Amniotic epithelial cell (primary cell): ENCODE measurements around the gene ERMP1.
"Not testable (repeated sequence)": the region's sequence is repeated elsewhere in the genome, so short reads cannot be mapped to it uniquely, and the experiment has no call there.

Experiments
- DNase-seq: peaks from one replicate; pipeline ENCODE4 v3.0.0-alpha.2; 2010; ENCODE audit warnings: low read depth

ERMP1 gene

GRCh38 chr9:5832538-5833529, at the start of gene ERMP1:
ERMP1 (minus strand) TSS chr9:5833117; CDS start chr9:5833027, 90 bp downstream.
- peak; percentile 75 for DNase-seq

- not testable (repeated sequence) for DNase-seq
Observed at GRCh38 chr9:5882244-5883012, 49.5 kb upstream of the ERMP1 start.

DNA sequence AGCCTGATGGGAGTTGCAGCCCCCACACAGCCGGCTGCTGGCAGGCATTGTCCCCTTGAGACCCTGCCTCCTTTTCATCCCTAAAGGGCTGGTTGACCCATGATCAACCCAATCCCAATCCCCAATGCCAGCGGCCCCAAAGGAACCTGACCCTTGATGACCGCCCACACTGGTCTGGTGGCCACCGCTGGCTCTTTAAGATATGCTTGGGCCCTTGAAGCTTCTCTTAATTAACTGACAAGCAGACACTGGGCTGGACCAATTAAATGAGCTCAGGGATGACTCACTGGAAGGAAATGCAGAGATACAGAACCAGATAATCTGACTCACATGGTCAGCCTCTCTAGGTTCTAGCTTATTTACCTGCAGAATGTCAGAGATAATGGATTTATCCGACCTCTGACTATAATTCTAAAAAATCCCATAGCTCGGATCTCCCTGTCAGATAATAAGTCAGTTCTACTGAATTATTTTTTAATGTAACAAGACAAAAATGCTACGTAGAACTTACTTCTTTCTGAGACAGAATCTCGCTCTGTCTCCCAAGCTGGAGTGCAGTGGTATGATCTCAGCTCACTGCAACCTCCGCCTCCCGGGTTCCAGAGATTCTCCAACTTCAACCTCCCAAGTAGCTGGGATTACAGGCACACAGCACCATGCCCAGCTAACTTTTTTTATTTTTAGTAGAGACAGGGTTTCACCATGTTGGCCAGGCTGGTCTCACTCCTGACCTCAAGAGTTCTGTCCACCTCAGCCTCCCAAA, 46.7 kb upstream of the ERMP1 start:
- peak; percentile 97 for DNase-seq

- DNase-seq, result no peak
Observed at GRCh38 chr9:5876711-5877110, 43.8 kb upstream of the ERMP1 start.

GRCh38 chr9:5876026-5876425, 43.1 kb upstream of the ERMP1 start:
- DNase-seq, result no peak

- DNase-seq, result no peak
Observed at GRCh38 chr9:5874048-5874447, 41.1 kb upstream of the ERMP1 start.

- DNase-seq, result peak; percentile 90
Observed at GRCh38 chr9:5873439-5873838, 40.5 kb upstream of the ERMP1 start.

GRCh38 chr9:5872511-5872910, 39.6 kb upstream of the ERMP1 start:
- DNase-seq, result peak; percentile 92

- DNase-seq, result peak; percentile 34
Observed at GRCh38 chr9:5871785-5872184, 38.9 kb upstream of the ERMP1 start.

GRCh38 chr9:5870691-5871090, 37.8 kb upstream of the ERMP1 start:
- DNase-seq, result no peak

DNA sequence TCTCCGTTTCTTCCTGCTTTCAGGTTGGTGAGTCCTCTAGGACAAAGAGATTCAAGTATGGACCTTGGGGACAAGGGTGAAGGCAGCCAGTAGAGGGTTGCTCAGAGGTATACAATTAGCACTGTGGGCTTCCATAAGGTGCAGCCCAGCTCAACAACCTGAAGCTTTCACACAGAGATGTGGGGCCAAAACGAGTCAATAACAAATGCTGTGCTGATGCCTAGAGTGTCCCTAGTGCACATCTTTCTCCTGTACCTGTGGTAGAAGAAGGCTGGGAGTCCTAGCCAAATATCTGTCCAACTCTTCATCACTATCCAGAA, 37.1 kb upstream of the ERMP1 start:
- no peak for DNase-seq

GRCh38 chr9:5869315-5870019, 36.5 kb upstream of the ERMP1 start:
- DNase-seq, result peak; percentile 32

DNA sequence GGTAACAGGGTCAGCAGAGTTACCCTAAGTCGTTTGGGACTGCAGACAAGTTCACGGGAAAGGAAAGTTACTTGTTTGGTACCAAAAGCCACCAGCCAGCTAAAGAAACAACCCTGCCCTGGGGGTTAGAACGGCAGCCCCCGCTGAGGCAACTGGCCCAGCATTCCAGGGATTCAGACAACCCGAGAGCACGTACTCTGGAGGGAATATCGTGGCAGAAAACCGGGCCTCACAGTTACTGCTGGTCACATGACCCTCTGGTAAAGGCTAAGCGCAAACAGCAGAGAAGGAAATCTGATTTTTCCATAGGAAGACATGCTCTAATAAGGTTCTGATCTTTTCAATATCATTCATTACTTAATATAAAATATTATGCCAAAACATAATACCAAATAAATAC, 35.3 kb upstream of the ERMP1 start:
- DNase-seq, result no peak

DNA sequence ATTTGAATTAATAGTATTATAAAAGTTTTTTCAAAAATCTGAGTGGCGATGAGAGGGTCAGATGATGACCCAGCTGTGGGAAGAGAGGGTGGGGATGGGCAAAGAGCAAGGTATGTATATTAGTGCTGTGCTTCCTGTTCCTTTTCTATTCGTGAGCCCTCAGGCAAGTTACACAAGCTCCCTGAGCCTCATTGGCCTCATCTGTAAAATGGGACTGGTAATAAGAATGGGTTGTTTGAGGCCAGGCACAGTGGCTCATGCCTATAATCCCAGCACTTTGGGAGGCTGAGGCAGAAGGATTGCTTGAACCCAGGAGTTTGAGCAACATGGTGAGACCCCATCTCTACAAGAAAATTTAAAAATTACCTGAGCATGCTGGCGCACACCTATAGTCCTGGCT, 33.8 kb upstream of the ERMP1 start:
- no peak for DNase-seq

DNA sequence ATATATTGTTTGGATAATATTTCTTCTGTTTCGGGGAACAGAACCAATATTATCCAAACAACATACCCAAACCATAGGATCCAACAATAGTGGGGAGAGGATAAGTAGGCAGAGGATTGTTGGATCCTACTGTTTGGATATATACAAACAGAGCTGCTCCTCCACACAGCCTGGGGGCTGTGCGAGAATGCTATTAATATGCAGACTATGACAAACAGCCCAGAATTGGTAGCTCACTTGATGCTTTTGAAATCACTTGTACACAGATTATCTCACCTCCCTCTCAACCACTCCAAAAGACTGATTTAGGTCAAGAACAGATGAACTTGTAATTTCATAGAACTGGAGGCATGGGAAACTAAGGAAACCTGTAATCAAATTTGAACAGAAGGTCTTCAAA, 33.4 kb upstream of the ERMP1 start:
- DNase-seq, result no peak

GRCh38 chr9:5864446-5864845, 31.5 kb upstream of the ERMP1 start:
- no peak for DNase-seq

GRCh38 chr9:5863092-5863746, 30.3 kb upstream of the ERMP1 start:
- DNase-seq, result no peak

DNA sequence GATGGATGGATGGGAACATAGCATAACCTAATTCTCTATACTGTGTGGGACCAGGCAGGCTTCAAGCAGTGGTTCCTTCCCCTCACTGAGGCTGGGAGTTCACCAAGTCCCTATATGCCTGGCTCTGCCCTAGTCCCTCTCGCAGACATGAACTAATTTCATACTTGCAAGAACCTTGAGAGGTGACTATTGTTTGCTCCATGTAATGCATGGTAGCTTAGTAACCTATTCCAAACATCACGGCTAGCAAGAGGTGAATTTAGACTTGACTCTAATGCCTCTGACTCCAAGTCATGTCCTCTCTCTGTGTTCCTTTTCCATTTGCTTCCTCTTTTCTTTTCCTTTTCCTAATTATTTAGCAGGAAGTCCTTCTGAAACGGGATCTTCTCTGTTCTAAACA, 25.9 kb upstream of the ERMP1 start:
- DNase-seq, result no peak

- no peak for DNase-seq
Observed at GRCh38 chr9:5857928-5858327, 25.0 kb upstream of the ERMP1 start.

DNA sequence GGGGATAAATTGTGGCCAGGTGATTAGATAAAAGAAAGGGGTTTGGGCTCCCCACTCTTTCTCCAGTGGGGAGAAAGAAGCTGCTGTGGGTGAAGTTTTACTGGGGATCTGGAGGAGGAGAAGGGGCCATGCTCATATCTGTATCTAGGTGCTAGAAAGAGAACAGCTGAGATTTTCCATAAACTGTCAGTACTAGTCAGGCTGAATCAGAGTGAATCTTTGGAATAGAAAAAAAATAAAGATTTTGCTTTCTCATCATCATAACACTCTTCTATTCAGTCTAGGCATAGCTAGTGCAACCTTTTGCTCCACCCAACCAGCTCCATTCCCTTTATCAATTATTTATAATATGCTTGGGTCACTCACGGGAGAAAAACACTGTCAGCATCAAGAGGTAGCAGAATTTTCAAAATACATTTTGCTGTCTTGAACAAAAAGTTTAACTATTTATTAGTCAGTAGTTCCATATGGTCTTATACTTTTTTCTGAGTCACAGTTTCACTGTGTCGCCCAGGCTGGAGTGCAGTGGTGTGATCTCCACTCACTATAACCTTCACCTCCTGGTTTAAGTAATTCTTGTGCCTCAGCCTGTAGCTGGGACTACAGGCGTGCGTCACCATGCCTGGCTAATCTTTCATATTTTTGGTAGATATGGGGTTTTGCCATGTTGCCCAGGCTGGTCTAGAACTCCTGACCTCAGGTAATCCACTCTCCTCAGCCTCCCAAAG, 21.3 kb upstream of the ERMP1 start:
- no peak for DNase-seq

- DNase-seq, result no peak
Observed at GRCh38 chr9:5853617-5854016, 20.7 kb upstream of the ERMP1 start.
